ENCODE data around the gene LRTM2.

LRTM2 gene

GRCh38 chr12:1870998-1871917 is 50.9 kb downstream of the LRTM2 start:
- no peak for DNase-seq

GRCh38 chr12:1872001-1872400 is 51.6 kb downstream of the LRTM2 start:
- no peak for DNase-seq

- no peak for DNase-seq
Observed at GRCh38 chr12:1872448-1872847, 52.1 kb downstream of the LRTM2 start.

GRCh38 chr12:1873531-1874510 is 53.5 kb downstream of the LRTM2 start:
- DNase-seq: no peak

GRCh38 chr12:1875608-1876007 is 55.2 kb downstream of the LRTM2 start:
- DNase-seq: no peak

GRCh38 chr12:1876086-1876485 is 55.7 kb downstream of the LRTM2 start:
- DNase-seq: no peak

GRCh38 chr12:1877169-1877878 is 57.0 kb downstream of the LRTM2 start:
- DNase-seq: no peak

GRCh38 chr12:1878214-1878613 is 57.8 kb downstream of the LRTM2 start:
- DNase-seq: no peak

GRCh38 chr12:1878695-1879094 is 58.3 kb downstream of the LRTM2 start:
- no peak for DNase-seq

GRCh38 chr12:1879633-1880032 is 59.3 kb downstream of the LRTM2 start:
- no peak for DNase-seq

- no peak for DNase-seq
Observed at GRCh38 chr12:1880153-1880845, 59.9 kb downstream of the LRTM2 start.

GRCh38 chr12:1880876-1881275 is 60.5 kb downstream of the LRTM2 start:
- no peak for DNase-seq

GRCh38 chr12:1881301-1881700 is 60.9 kb downstream of the LRTM2 start:
- no peak for DNase-seq

- DNase-seq: no peak
Observed at GRCh38 chr12:1881936-1882335, 61.6 kb downstream of the LRTM2 start.

GRCh38 chr12:1882405-1882804 is 62.0 kb downstream of the LRTM2 start:
- DNase-seq: no peak

GRCh38 chr12:1882850-1883470 is 62.6 kb downstream of the LRTM2 start:
- DNase-seq: no peak

- no peak for DNase-seq
Observed at GRCh38 chr12:1883513-1883912, 63.1 kb downstream of the LRTM2 start.

- no peak for DNase-seq
Observed at GRCh38 chr12:1884651-1885050, 64.3 kb downstream of the LRTM2 start.

GRCh38 chr12:1885082-1885596 is 64.8 kb downstream of the LRTM2 start:
- no peak for DNase-seq

- DNase-seq: no peak
Observed at GRCh38 chr12:1885599-1886245, 65.4 kb downstream of the LRTM2 start.
